K562 (cell line): ENCODE data around the gene SMIM12. TPM values are rescaled to one million over a fixed set of nuclear protein-coding genes. Genes with fewer than 3 reads are reported as not detected.

Experiments
- ARID1B ChIP-seq: fragments of 450-650 bp; IDR thresholded peaks from 2 replicates; pipeline ENCODE4 v1.6.1; 2016; ENCODE audit warnings: antibody characterized with exemption, mild to moderate bottlenecking, inconsistent platforms
- CEBPG ChIP-seq, 3 experiments: fragments of 200-800 bp in 1 of 3; sonication (Bioruptor generic) in 1 of 3; sonication (generic) in 1 of 3; formaldehyde crosslinking in 1 of 3; IDR thresholded peaks in 2 of 3; conservative IDR thresholded peaks in 1 of 3; 2 replicates each; pipeline versions ENCODE4 v1.6.1 to v1.8.0; 2016 to 2022; ENCODE audit warnings: missing compliant biosample characterization in 2 of 3, missing genetic modification characterization in 2 of 3, mild to moderate bottlenecking in 1 of 3, missing genetic modification reagents in 1 of 3
- FOXM1 ChIP-seq, 2 experiments: fragments of 450-650 bp in 1 of 2; sonication (generic) in 1 of 2; formaldehyde crosslinking in 1 of 2; IDR thresholded peaks; 2 replicates each; pipeline versions ENCODE4 v1.6.1 to v1.9.0; 2017 to 2022; ENCODE audit warnings: low read depth in 2 of 2, mild to moderate bottlenecking in 2 of 2, missing genetic modification reagents in 1 of 2, moderate library complexity in 1 of 2
- JUN ChIP-seq, 2 experiments: sonication (generic) in 1 of 2; formaldehyde crosslinking in 1 of 2; IDR thresholded peaks; 2 replicates each; pipeline versions ENCODE4 v1.6.1 to v1.8.0; 2012 to 2022; ENCODE audit warnings: borderline replicate concordance in 2 of 2, mild to moderate bottlenecking in 2 of 2, improper control_type of control experiment in 1 of 2, low read depth in 1 of 2, low read length in 1 of 2, missing genetic modification reagents in 1 of 2
- MTA3 ChIP-seq: fragments of 450-650 bp; formaldehyde crosslinking; IDR thresholded peaks from 2 replicates; pipeline ENCODE4 v1.6.1; 2017; ENCODE audit warnings: mild to moderate bottlenecking, borderline replicate concordance
- NFYB ChIP-seq: IDR thresholded peaks from 2 replicates; pipeline ENCODE4 v1.6.1; 2011; ENCODE audit warnings: mild to moderate bottlenecking, moderate library complexity; ENCODE audit not compliant: insufficient read length; ENCODE audit errors: extremely low read depth
- PHB ChIP-seq: fragments of 250-450 bp; sonication (Bioruptor Pico); IDR thresholded peaks from 2 replicates; pipeline ENCODE4 v1.5.0; 2021
- RNF2 ChIP-seq: sonication (generic); IDR thresholded peaks from 2 replicates; pipeline ENCODE4 v1.6.1; 2016
- SIN3A ChIP-seq, 2 experiments: fragments of 150-350 bp in 1 of 2; IDR thresholded peaks; 2 replicates each; pipeline ENCODE4 v1.6.1; 2011 to 2016; ENCODE audit warnings: borderline replicate concordance in 2 of 2, low read depth in 2 of 2, low read length in 2 of 2, mild to moderate bottlenecking in 2 of 2, moderate library complexity in 2 of 2; ENCODE audit not compliant: control insufficient read depth in 1 of 2
- TAF7 ChIP-seq: fragments of 450-650 bp; IDR thresholded peaks from 2 replicates; pipeline ENCODE4 v1.6.1; 2016; ENCODE audit warnings: missing genetic modification characterization, missing compliant biosample characterization
- ZNF140 ChIP-seq: fragments of 250-450 bp; sonication (Bioruptor Pico); IDR thresholded peaks from 2 replicates; pipeline ENCODE4 v1.8.0; 2021; ENCODE audit warnings: moderate library complexity, mild to moderate bottlenecking, inconsistent platforms
- polyA plus RNA-seq, 8 experiments: library from polyadenylated mRNA; depleted of rRNA in 4 of 8; stranded (reverse) in 5 of 8; unstranded in 3 of 8; fragments of >200 nt; fragmentation: Nextera tagmentation in 2 of 8; fragmentation: Illumina TruSeq in 1 of 8; extraction: Ambion mirVana in 2 of 8; extraction: Trizol in 1 of 8; gene quantifications; 2 replicates each; pipeline versions ENCODE4 v1.2.1 to v1.2.3, GENCODE V29; 2011 to 2014; ENCODE audit warnings: inconsistent platforms in 1 of 8, missing spikeins in 1 of 8
- total RNA-seq, 7 experiments: library from RNA; depleted of rRNA in 6 of 7; stranded (reverse); fragments of >200 nt in 6 of 7; fragmentation: Illumina TruSeq in 2 of 7; extraction: Trizol in 2 of 7; gene quantifications; 2 replicates each; pipeline versions ENCODE4 v1.2.1 to v1.2.3, GENCODE V29; 2011 to 2021; ENCODE audit warnings: low replicate concordance in 1 of 7
- TF ChIP-seq, protein P1 (sequence below), 2 experiments: fragments of 450-650 bp; IDR thresholded peaks; 2 replicates each; pipeline ENCODE4 v1.6.1; 2016
- TF ChIP-seq, protein P2 (sequence below): fragments of 450-650 bp; IDR thresholded peaks from 2 replicates; pipeline ENCODE4 v1.7.1; 2018; ENCODE audit warnings: mild to moderate bottlenecking, low read depth; ENCODE audit not compliant: partially characterized antibody

The SMIM12 gene
- total and polyA plus RNA-seq, 9 of the 15 experiments (the other 6 are each of a cell fraction or from before 2014, with no cell fraction given): 51.7 to 112 (median 63.9) TPM

DNA sequence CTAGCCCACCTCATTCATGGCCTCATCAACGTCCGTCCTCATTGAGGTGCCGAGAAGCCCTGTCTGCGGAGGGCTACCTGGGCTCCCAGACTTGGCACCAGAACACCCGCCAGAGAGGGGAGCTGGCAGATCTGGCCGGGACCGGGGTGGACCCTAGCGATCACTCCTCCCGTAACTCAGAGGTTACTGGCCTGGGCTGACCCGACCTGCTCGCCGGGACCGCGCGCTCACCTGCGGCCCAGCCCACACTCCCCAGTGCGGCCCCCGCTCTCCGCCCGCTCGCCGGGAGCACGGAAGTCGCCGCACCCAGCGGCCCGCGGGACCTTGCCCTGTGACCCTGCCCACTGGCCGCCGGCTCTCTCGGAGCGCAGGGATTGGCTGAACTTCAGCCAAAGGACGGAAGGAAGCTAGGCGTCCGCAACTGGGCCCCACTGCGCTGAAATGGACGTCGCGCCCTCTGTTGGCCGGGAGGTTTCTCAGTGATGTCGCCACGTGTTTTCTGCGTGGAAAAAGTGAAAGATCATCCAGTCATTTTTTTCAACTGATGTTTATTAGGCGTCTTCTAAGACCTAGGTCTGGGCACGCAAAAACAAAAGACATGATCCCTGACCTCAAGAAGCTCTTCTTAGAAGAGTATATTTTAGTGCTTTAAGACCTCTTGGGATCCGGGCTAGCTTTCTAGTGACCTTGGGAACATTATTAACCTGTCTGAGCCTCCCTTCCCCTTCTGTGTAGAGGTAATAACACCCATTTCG is at the start of gene SMIM12 (continued):
- peak; percentile 82 for TF ChIP-seq FOXM1 (IDR thresholded peaks at IDR 0.05; ENCODE audit: low read depth)
- no peak for TF ChIP-seq FOXM1 (CRISPR knock-in tag; IDR thresholded peaks at IDR 0.05; ENCODE audit: low read depth)
- peak; percentile 76; the same call in 1 of the 2 replicates for TF ChIP-seq PHB (CRISPR knock-in tag)
- peak; percentile 20 to 93; a peak in 3 of 4 replicates for TF ChIP-seq SIN3A (IDR thresholded peaks at IDR 0.05; ENCODE audit: borderline replicate concordance in 2 of 2, control insufficient read depth in 1 of 2, low read depth in 2 of 2, low read length in 2 of 2)
- peak; percentile 91 for TF ChIP-seq RNF2
- TF ChIP-seq, protein P1, sequence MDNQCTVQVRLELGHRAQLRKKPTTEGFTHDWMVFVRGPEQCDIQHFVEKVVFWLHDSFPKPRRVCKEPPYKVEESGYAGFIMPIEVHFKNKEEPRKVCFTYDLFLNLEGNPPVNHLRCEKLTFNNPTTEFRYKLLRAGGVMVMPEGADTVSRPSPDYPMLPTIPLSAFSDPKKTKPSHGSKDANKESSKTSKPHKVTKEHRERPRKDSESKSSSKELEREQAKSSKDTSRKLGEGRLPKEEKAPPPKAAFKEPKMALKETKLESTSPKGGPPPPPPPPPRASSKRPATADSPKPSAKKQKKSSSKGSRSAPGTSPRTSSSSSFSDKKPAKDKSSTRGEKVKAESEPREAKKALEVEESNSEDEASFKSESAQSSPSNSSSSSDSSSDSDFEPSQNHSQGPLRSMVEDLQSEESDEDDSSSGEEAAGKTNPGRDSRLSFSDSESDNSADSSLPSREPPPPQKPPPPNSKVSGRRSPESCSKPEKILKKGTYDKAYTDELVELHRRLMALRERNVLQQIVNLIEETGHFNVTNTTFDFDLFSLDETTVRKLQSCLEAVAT (IDR thresholded peaks at IDR 0.05): peak in 1 of 2 experiments; percentile 81; a peak in 2 of 4 replicates
- TF ChIP-seq ARID1B: peak; percentile 32; the same call in 1 of the 2 replicates
- peak; percentile 56; the same call in 1 of the 2 replicates for TF ChIP-seq CEBPG (CRISPR knock-in tag; IDR thresholded peaks at IDR 0.05)
- no peak for TF ChIP-seq CEBPG (tag; conservative IDR thresholded peaks at IDR 0.05 in 1 of 2, IDR thresholded peaks at IDR 0.05 in 1 of 2)
- peak; percentile 92 for TF ChIP-seq MTA3
- no peak for TF ChIP-seq TAF7
- peak; percentile 86; the same call in 1 of the 2 replicates for TF ChIP-seq JUN (IDR thresholded peaks at IDR 0.05; ENCODE audit: borderline replicate concordance, low read depth, low read length)
- peak; percentile 96 for TF ChIP-seq JUN (CRISPR knock-in tag; IDR thresholded peaks at IDR 0.05; ENCODE audit: borderline replicate concordance)
- TF ChIP-seq NFYB: peak; percentile 61
- TF ChIP-seq, protein P2, sequence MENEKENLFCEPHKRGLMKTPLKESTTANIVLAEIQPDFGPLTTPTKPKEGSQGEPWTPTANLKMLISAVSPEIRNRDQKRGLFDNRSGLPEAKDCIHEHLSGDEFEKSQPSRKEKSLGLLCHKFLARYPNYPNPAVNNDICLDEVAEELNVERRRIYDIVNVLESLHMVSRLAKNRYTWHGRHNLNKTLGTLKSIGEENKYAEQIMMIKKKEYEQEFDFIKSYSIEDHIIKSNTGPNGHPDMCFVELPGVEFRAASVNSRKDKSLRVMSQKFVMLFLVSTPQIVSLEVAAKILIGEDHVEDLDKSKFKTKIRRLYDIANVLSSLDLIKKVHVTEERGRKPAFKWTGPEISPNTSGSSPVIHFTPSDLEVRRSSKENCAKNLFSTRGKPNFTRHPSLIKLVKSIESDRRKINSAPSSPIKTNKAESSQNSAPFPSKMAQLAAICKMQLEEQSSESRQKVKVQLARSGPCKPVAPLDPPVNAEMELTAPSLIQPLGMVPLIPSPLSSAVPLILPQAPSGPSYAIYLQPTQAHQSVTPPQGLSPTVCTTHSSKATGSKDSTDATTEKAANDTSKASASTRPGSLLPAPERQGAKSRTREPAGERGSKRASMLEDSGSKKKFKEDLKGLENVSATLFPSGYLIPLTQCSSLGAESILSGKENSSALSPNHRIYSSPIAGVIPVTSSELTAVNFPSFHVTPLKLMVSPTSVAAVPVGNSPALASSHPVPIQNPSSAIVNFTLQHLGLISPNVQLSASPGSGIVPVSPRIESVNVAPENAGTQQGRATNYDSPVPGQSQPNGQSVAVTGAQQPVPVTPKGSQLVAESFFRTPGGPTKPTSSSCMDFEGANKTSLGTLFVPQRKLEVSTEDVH: peak; percentile 87
- TF ChIP-seq ZNF140 (CRISPR knock-in tag): no peak
